HL-60 (cell line): Measurements from ENCODE around the gene BTBD9.

ENCODE experiments used
- POLR2AphosphoS5 ChIP-seq: IDR thresholded peaks from 2 replicates; pipeline ENCODE4 v1.6.1; 2012; ENCODE audit warnings: low read depth
- TF ChIP-seq, protein P1 (sequence below): IDR thresholded peaks from 2 replicates; pipeline ENCODE4 v1.6.1; 2012; ENCODE audit warnings: low read depth; ENCODE audit not compliant: insufficient replicate concordance

DNA sequence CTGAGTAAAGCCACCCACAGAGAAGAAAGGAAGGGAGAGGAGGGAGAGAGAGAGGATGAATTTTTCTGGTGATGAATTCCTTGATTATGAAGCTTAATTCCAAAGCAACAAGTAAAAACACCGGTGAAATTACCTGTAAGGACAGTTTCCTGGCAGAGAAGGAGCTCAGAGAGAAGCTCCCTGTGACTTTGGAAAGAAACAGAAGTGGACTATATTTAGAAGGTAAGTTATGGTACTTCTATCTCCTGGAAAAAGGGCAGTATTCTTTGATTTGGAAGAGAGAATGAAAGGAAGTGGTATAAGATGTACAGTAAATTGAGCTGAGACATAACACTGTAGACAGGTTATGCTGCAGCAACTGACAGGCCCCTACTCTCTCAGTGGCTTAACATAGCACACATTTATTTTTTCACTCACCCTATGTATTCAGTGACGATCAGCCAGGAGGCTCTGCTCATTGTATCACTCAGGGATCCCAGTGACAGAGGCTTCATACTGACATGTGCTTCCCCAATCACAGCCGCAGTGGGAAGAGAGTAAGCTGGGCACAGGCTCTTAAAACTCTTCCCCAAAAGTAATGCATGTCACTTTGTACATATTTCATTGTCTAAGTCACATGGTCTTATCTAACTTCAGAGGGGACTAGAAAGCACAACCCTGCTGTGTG, 349.5 kb downstream of the BTBD9 start:
- TF ChIP-seq POLR2AphosphoS5: no peak
- TF ChIP-seq, protein P1, sequence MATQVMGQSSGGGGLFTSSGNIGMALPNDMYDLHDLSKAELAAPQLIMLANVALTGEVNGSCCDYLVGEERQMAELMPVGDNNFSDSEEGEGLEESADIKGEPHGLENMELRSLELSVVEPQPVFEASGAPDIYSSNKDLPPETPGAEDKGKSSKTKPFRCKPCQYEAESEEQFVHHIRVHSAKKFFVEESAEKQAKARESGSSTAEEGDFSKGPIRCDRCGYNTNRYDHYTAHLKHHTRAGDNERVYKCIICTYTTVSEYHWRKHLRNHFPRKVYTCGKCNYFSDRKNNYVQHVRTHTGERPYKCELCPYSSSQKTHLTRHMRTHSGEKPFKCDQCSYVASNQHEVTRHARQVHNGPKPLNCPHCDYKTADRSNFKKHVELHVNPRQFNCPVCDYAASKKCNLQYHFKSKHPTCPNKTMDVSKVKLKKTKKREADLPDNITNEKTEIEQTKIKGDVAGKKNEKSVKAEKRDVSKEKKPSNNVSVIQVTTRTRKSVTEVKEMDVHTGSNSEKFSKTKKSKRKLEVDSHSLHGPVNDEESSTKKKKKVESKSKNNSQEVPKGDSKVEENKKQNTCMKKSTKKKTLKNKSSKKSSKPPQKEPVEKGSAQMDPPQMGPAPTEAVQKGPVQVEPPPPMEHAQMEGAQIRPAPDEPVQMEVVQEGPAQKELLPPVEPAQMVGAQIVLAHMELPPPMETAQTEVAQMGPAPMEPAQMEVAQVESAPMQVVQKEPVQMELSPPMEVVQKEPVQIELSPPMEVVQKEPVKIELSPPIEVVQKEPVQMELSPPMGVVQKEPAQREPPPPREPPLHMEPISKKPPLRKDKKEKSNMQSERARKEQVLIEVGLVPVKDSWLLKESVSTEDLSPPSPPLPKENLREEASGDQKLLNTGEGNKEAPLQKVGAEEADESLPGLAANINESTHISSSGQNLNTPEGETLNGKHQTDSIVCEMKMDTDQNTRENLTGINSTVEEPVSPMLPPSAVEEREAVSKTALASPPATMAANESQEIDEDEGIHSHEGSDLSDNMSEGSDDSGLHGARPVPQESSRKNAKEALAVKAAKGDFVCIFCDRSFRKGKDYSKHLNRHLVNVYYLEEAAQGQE: no peak
